H1 (cell line): ENCODE data around the gene OSBPL3. TPM values are rescaled to one million over a fixed set of nuclear protein-coding genes. Genes with fewer than 3 reads are reported as not detected.

ENCODE experiments used
- GABPA ChIP-seq: IDR thresholded peaks from 2 replicates; pipeline ENCODE4 v1.6.1; 2011; ENCODE audit warnings: mild to moderate bottlenecking, low read length, moderate library complexity, borderline replicate concordance; ENCODE audit not compliant: insufficient read depth
- polyA plus RNA-seq, 7 experiments: library from polyadenylated mRNA; depleted of rRNA in 3 of 7; stranded (reverse) in 5 of 7; unstranded in 2 of 7; fragments of >200 nt in 5 of 7; fragments of 200-250 nt in 2 of 7; gene quantifications; 1 replicate in 5 of 7; 2 replicates in 1 of 7; 4 replicates in 1 of 7; pipeline versions ENCODE4 v1.2.1 to v1.2.3, GENCODE V29; 2011 to 2013; ENCODE audit warnings: missing spikeins in 2 of 7, mixed read lengths in 2 of 7
- total RNA-seq: library from RNA; stranded (reverse); fragmentation: NEBNext Ultra II Directional; extraction: Animal tissue kit (Norgen Biotek cat#: 25700); gene quantifications from 2 replicates; pipeline ENCODE4 v1.2.1, GENCODE V29; 2021
- TF ChIP-seq, protein P1 (sequence below): fragments of 300-600 bp; sonication (generic); IDR thresholded peaks from 2 replicates; pipeline ENCODE4 v1.7.1; 2012; ENCODE audit warnings: low read length, moderate library complexity, mild to moderate bottlenecking, inconsistent platforms; ENCODE audit not compliant: insufficient replicate concordance

Gene OSBPL3
- total and polyA plus RNA-seq, 2 of the 8 experiments (the other 6 are each of a cell fraction or from before 2014, with no cell fraction given): 2.8 to 13.9 TPM

DNA sequence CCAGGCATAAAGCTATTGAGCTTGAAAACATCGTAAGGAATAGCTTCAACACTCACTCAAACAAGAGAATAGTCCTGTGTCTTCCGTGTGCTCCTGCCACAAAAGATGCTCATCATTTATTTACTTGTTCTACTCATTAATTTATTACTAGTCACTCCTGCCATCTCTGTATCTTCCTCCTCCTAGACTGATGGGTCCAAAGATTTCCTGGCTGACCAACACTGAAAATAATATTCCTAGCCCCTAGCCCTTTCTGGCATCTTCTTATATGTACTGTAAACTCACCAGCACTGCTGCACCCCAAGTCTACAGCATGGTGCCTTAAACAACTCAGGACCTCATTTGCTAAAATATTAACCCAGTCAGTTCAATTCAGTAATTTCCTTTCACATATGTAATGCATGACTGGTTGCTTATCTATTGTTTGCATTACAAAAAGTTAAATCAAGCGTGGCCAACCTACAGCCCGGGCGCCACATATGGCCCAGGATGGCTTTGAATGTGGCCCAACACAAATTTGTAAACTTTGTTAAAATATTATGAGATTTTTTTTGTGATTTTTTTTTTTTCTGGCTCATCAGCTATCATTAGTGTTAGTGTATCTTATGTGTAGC lies 136.1 kb downstream of the OSBPL3 start (continued):
- TF ChIP-seq, protein P1, sequence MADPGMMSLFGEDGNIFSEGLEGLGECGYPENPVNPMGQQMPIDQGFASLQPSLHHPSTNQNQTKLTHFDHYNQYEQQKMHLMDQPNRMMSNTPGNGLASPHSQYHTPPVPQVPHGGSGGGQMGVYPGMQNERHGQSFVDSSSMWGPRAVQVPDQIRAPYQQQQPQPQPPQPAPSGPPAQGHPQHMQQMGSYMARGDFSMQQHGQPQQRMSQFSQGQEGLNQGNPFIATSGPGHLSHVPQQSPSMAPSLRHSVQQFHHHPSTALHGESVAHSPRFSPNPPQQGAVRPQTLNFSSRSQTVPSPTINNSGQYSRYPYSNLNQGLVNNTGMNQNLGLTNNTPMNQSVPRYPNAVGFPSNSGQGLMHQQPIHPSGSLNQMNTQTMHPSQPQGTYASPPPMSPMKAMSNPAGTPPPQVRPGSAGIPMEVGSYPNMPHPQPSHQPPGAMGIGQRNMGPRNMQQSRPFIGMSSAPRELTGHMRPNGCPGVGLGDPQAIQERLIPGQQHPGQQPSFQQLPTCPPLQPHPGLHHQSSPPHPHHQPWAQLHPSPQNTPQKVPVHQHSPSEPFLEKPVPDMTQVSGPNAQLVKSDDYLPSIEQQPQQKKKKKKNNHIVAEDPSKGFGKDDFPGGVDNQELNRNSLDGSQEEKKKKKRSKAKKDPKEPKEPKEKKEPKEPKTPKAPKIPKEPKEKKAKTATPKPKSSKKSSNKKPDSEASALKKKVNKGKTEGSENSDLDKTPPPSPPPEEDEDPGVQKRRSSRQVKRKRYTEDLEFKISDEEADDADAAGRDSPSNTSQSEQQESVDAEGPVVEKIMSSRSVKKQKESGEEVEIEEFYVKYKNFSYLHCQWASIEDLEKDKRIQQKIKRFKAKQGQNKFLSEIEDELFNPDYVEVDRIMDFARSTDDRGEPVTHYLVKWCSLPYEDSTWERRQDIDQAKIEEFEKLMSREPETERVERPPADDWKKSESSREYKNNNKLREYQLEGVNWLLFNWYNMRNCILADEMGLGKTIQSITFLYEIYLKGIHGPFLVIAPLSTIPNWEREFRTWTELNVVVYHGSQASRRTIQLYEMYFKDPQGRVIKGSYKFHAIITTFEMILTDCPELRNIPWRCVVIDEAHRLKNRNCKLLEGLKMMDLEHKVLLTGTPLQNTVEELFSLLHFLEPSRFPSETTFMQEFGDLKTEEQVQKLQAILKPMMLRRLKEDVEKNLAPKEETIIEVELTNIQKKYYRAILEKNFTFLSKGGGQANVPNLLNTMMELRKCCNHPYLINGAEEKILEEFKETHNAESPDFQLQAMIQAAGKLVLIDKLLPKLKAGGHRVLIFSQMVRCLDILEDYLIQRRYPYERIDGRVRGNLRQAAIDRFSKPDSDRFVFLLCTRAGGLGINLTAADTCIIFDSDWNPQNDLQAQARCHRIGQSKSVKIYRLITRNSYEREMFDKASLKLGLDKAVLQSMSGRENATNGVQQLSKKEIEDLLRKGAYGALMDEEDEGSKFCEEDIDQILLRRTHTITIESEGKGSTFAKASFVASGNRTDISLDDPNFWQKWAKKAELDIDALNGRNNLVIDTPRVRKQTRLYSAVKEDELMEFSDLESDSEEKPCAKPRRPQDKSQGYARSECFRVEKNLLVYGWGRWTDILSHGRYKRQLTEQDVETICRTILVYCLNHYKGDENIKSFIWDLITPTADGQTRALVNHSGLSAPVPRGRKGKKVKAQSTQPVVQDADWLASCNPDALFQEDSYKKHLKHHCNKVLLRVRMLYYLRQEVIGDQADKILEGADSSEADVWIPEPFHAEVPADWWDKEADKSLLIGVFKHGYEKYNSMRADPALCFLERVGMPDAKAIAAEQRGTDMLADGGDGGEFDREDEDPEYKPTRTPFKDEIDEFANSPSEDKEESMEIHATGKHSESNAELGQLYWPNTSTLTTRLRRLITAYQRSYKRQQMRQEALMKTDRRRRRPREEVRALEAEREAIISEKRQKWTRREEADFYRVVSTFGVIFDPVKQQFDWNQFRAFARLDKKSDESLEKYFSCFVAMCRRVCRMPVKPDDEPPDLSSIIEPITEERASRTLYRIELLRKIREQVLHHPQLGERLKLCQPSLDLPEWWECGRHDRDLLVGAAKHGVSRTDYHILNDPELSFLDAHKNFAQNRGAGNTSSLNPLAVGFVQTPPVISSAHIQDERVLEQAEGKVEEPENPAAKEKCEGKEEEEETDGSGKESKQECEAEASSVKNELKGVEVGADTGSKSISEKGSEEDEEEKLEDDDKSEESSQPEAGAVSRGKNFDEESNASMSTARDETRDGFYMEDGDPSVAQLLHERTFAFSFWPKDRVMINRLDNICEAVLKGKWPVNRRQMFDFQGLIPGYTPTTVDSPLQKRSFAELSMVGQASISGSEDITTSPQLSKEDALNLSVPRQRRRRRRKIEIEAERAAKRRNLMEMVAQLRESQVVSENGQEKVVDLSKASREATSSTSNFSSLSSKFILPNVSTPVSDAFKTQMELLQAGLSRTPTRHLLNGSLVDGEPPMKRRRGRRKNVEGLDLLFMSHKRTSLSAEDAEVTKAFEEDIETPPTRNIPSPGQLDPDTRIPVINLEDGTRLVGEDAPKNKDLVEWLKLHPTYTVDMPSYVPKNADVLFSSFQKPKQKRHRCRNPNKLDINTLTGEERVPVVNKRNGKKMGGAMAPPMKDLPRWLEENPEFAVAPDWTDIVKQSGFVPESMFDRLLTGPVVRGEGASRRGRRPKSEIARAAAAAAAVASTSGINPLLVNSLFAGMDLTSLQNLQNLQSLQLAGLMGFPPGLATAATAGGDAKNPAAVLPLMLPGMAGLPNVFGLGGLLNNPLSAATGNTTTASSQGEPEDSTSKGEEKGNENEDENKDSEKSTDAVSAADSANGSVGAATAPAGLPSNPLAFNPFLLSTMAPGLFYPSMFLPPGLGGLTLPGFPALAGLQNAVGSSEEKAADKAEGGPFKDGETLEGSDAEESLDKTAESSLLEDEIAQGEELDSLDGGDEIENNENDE: no peak
- no peak for TF ChIP-seq GABPA
